Uterus (tissue), 4 donors: ENCODE results near the gene CCDC185. TPM values are rescaled to one million over a fixed set of nuclear protein-coding genes. Genes with fewer than 3 reads are reported as not detected.

Source experiments
- DNase-seq, 2 donors: peaks; one replicate each; pipeline ENCODE4 v3.0.0-alpha.2; 2019 to 2020
- H3K27ac ChIP-seq, 2 donors: fragments of 200-600 bp; sonication (generic); 1 replicate in 1 of 2; 2 replicates in 1 of 2; pipeline ENCODE4 v1.5.1; 2016 to 2018
- H3K27me3 ChIP-seq, 2 donors: fragments of 200-600 bp; sonication (generic); one replicate each; pipeline ENCODE4 v1.5.1; 2018 to 2019; ENCODE audit warnings: control low read depth in 1 of 2
- H3K36me3 ChIP-seq, 2 donors: fragments of 200-600 bp; sonication (generic); one replicate each; pipeline ENCODE4 v1.5.1; 2019; ENCODE audit warnings: control low read depth in 1 of 2
- H3K4me1 ChIP-seq, 2 donors: fragments of 200-600 bp; sonication (generic); one replicate each; pipeline ENCODE4 v1.5.1; 2018 to 2019; ENCODE audit warnings: control low read depth in 1 of 2
- H3K4me3 ChIP-seq, 2 donors: fragments of 200-600 bp; sonication (generic); 1 replicate in 1 of 2; 2 replicates in 1 of 2; pipeline ENCODE4 v1.5.1; 2018 to 2019; ENCODE audit warnings: mild to moderate bottlenecking in 1 of 2
- H3K9me3 ChIP-seq, 2 donors: fragments of 200-600 bp; sonication (generic); one replicate each; pipeline ENCODE4 v1.5.1; 2019; ENCODE audit warnings: control low read depth in 1 of 2
- POLR2A ChIP-seq, 2 donors: fragments of 450-650 bp; IDR thresholded peaks; one replicate each; pipeline ENCODE4 v1.6.1; 2016; ENCODE audit warnings: antibody characterized with exemption in 2 of 2, mild to moderate bottlenecking in 1 of 2, moderate library complexity in 1 of 2
- intact Hi-C: fragments of 100-400 bp; cut with DNase I; formaldehyde crosslinking; loops from one replicate; pipeline ENCODE4 v1.15.1; 2023; ENCODE audit warnings: low total_unique reads
- small RNA-seq: library from RNA; depleted of rRNA; stranded (forward); fragments of <200 nt; gene quantifications from one replicate; pipeline ENCODE3, GENCODE V24; 2016
- total RNA-seq, 4 donors: library from RNA; depleted of rRNA in 3 of 4; stranded (reverse); fragments of >200 nt in 3 of 4; gene quantifications; one replicate each; pipeline versions ENCODE4 v1.1.0 to v1.2.4, GENCODE V29; 2014 to 2023
- TF ChIP-seq, protein P1 (sequence below), 4 experiments: fragments of 200-600 bp in 2 of 4; fragments of 450-650 bp in 2 of 4; sonication (generic) in 2 of 4; IDR thresholded peaks; one replicate each; pipeline ENCODE4 v1.5.1; 2016 to 2019; ENCODE audit warnings: antibody characterized with exemption in 4 of 4, mild to moderate bottlenecking in 2 of 4, moderate library complexity in 1 of 4
- donor health status: DM: yes; HTN: yes; CAD: no.

Gene CCDC185
- total RNA-seq, 4 donors from 2014 or later: not detected

DNA sequence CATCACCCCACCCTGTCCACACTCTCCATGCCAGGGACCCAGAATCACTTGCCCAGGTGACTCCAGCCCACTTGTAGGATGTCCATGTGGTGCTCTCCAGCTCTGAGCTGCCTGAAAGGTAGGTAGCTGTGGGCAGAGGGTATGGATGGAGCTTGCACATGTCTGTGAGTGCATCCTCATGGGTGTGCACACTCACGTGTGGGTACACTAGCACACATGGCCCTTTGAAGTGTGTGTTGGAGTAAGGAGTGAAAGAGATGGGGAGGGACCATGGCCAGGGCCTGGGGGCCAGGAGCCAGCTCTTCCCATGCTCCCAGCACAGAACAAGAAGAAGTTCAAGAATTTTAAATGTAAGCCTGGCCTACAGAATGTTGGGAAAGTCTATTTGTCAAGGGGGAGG is 50.2 kb downstream of the CCDC185 start:
- Histone ChIP-seq H3K9me3 (no peaks in the 10 kb centered on the region), H3K36me3 (no peaks in the 10 kb centered on the region), H3K4me1 (no peaks in the 10 kb centered on the region), H3K27ac (no peak overlapping the region), H3K4me3 (no peak overlapping the region), H3K27me3 (no peaks in the 10 kb centered on the region)
- TF ChIP-seq, protein P1, sequence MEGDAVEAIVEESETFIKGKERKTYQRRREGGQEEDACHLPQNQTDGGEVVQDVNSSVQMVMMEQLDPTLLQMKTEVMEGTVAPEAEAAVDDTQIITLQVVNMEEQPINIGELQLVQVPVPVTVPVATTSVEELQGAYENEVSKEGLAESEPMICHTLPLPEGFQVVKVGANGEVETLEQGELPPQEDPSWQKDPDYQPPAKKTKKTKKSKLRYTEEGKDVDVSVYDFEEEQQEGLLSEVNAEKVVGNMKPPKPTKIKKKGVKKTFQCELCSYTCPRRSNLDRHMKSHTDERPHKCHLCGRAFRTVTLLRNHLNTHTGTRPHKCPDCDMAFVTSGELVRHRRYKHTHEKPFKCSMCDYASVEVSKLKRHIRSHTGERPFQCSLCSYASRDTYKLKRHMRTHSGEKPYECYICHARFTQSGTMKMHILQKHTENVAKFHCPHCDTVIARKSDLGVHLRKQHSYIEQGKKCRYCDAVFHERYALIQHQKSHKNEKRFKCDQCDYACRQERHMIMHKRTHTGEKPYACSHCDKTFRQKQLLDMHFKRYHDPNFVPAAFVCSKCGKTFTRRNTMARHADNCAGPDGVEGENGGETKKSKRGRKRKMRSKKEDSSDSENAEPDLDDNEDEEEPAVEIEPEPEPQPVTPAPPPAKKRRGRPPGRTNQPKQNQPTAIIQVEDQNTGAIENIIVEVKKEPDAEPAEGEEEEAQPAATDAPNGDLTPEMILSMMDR (IDR thresholded peaks at IDR 0.05): no peak
- TF ChIP-seq POLR2A (IDR thresholded peaks at IDR 0.05): no peak
- no peak for DNase-seq
- intact Hi-C loops: no loop called here

DNA sequence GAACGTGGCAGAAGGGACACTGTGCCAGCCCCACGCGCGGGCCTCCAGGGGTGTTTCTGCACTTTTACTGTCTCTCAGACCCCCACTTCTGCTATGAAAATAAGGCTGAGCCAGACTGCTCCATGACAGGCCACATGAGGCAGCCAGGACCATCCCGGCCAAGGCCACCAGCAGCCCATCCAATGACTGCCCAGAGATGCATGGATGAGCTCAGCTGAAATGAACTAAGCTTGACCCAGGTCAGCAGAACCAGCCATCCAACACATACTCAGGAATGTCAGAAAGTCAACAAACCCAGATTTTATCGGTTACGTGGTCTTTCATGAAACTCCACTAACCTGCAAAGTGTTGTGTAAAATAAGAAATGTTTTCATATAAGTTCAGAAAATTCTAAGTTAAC is 51.2 kb downstream of the CCDC185 start:
- Histone ChIP-seq H3K36me3 (no peaks in the 10 kb centered on the region), H3K27ac (no peak overlapping the region), H3K4me1 (no peaks in the 10 kb centered on the region), H3K27me3 (no peaks in the 10 kb centered on the region), H3K4me3 (no peak overlapping the region), H3K9me3 (no peaks in the 10 kb centered on the region)
- DNase-seq: no peak
- intact Hi-C loops: no loop called here
- no peak for TF ChIP-seq POLR2A (IDR thresholded peaks at IDR 0.05)
- TF ChIP-seq, protein P1 (IDR thresholded peaks at IDR 0.05): no peak

Small RNAs within 50 kb of the gene (small RNA-seq; reads per million reads assigned to genes)
- gene RNU4-57P: not detected

Other genes starting within 250 kb of the CCDC185 start
- gene SUSD4, start 29.2 kb upstream of the CCDC185 start, total RNA-seq: 1 to 10 TPM in 1 of 4 donors, under 1 TPM in 1, not detected in 2; 0.73 to 8.4 TPM